GM18858 (cell line): Measurements from ENCODE around the gene RNF31.
A peak's percentile ranks its signal among the peaks of the same experiment; 100 is the strongest.

Experiments
- ATAC-seq: cut with Tn5 transposase; IDR thresholded peaks from one replicate; pipeline ENCODE4 v1.9.1; 2021; ENCODE audit not compliant: unreplicated experiment

The RNF31 gene

DNA sequence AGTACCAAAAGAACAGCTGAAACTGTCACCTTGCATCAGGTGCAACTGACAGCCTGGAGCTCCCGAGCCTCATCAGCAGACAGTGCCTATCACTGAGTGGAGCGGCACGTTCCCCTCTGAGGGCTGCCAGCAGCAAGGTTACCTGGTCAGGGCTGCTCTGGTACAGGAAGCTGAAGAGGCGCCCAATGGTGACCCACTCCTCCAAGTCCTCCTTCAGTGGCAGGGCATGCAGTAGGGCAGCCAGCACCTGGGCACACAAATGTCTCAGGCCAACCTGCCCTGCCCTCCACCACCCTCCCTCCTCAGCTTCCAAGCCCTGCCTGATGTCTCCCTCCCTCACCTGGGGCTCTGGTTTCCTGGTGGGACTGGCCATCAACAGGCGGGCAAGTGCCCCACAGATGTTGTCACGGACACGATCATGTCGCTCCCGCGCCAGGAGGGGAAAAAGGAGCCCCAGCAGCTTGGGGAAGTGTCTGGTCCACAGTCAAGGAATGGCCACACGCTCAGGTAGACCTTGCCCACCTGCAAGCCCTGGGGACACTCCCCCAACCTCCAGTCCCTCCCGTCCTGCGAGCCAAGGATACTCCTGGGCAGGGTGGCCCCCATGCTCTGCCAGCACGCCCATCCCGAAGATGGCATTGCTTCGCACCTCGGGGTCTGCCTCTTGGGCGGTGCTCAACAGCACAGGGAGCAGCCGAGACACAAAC is 34.2 kb downstream of the RNF31 start:
- ATAC-seq: no peak

DNA sequence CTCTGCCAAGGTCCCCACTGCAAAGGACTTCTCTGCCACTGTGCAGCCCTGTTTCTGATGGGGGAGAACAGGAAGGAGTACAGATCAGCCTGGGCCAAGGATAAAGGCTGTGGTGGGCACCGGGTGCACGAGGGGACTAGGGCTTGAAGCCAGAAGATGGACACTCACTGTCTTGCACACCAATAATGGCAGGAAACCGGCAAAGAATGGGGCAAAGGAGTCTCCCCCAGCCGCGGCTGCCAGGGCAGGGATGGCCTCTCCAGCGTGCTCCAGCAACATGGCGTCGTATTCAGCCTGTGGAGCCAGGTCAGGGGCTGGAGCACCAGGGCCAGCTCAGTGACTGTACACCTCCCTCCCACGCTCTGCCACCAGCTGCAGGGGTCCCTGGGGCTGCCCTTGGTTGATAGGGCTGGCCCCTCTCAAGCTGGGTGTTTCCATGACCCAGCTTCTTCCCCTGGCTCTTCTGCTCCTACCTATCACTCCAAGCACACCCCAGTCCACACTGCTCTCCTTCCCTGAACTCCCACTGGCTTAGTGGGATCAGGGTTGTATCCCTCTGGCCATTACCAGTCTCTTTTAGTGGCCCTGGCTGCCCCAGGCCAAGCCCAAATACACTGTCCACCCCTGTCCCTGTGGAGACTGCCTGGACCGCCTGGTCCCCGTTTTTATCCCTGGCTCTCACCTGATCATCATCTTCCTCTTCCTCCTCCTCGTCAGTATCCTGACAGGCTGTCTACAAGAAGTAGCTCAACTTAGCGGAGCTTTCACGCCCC is 35.0 kb downstream of the RNF31 start:
- ATAC-seq: no peak

DNA sequence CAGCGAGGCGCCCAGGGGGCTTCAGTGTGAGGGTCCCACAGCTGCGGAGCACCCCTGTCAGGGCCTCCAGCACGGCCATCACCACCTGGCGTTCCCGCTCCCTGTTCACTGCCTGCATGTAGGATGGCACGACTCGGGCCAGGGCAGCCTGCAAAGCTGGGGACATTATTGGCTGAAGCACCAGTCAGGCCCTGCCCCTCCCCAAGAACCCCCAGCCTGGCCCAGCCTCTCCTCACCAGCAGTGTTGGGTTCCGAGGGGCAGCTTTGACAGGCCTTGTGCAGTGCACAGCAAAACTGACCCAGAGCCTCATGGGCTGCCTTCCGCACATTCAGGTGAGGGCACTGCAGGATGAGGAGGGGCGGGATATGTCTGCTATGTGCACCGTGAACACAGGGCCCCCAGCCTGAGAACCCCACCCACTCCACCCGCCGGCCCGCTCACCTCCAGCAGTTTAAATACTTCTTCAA is 35.8 kb downstream of the RNF31 start:
- ATAC-seq: no peak

DNA sequence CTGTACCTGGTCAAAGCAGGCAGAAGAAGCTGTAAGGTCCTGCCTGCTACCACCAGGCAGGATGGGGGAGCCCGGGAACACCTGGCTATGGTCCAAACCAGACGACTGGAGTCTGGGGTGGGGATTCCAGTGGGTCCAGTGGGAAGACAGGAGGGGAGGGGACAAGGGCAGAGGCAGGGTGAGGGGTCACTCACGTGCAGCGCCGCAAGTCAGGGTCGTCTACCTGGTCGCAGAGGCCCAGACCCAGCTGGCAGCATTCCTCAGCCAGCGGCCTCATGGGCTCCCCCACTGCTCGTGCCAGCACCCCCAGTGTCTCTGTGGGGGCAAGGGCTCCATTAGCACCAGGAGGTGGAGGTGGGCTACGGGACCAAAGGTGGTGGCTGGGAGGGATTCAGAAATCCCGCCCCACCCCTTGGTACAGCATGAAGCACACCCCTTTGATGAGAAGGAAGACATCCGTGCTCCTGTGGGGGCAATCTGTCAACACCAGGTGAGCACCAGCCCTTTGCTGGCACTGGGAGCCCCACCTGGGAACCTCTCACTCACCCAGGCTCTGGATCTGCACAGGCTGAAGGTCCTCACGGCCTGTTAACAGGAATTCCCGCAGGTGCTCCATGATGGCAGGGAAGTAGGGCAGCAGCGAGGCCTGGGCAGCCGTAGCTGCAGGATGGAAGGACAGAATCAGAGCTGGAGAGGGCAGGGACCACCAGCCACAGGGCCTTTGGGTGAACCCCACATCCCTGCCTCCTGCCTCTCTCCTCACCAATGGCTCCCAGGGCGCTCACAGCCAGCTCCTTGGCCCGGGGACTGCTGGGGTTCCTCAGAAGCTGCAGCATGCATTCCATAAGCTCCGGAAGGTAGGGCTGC is 37.0 kb downstream of the RNF31 start:
- no peak for ATAC-seq

DNA sequence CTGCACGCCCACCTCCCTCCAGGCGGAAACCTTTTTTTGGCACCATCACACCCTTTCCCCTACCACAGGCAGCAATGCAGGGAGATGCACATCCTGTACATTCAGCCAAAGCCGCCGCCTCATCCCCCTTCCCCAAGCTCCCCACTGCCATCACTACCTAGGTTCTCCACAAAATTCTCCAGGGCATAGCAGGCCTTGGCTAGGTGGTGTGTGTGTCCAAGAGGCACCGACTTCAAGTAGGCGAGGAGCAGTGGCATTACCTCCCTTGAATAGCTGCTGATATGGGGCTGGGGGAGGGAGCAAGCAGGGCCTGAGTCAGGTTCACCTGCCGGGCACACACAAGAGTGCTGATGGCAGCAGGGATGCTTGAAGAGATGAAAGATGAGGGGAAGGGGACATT is 37.7 kb downstream of the RNF31 start:
- no peak for ATAC-seq

DNA sequence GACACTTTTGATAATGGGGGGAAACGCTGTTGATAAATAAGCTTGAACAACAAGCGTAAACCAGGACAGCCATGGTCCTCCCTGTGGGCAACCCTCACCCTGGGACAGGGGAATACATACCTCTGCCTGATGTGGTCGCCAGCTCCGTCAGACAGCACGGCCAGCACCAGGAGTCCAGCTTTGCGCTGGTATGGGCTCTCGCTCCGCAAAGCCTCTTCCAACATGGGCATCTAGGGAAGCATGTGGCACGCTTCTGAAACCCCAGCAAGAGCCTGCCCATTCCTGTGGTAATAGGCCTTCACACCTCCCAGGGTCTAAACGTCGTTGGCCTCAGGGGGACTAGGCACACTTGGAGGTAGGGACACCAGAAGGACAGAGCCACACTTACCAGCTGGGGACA is 38.4 kb downstream of the RNF31 start:
- ATAC-seq: no peak

DNA sequence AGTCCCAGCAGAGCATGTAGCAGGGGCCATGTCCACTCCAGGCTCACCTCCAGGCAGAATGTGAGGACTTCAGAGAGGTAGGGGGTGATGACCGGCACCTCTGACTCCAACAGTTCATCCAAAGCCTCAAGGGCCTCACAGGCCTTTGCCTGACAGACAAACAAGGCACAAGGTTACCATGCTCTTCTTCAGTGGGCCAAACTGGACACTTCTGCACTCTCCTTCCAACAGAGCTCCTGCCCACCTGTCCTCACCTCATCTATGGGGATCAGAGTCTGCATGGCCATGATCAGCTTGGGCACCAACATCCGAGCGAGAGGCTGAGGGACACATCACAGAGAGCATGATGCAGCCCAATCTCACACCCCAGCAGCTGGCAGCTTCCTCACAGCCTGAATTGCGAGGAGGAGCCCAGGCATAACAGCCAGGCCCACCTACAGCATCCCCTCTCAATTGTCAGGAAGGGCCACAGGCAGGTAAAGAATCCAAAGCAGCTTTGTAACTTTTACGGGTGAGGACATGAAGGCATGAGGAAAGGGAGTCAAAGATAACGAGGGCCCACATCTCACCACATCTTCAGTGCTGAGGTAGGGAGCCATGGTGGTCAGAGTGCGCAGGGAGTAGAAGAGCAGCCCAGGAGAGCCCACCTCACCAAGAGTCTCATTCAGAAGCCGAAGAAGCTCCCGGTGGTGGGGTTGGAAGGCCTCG is 39.7 kb downstream of the RNF31 start:
- ATAC-seq: no peak

DNA sequence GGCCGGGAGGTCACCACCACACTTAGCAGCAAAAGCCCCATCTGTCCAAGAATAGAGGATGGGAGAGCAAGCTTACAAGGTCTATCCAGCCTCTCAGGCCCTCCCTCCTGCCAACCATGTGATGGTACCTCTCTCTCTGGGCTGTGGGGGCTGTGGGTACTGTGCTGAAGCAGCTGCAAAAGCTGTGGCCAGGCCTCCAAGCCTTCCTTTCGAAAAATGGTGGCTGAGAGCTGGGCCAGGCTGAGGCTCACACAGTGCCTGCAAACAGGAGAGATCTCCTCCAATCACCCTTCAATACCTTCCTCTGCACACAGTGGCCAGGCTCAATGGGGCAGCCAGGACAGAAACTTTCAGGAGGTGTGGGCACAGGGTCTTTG is 40.2 kb downstream of the RNF31 start:
- ATAC-seq: no peak

DNA sequence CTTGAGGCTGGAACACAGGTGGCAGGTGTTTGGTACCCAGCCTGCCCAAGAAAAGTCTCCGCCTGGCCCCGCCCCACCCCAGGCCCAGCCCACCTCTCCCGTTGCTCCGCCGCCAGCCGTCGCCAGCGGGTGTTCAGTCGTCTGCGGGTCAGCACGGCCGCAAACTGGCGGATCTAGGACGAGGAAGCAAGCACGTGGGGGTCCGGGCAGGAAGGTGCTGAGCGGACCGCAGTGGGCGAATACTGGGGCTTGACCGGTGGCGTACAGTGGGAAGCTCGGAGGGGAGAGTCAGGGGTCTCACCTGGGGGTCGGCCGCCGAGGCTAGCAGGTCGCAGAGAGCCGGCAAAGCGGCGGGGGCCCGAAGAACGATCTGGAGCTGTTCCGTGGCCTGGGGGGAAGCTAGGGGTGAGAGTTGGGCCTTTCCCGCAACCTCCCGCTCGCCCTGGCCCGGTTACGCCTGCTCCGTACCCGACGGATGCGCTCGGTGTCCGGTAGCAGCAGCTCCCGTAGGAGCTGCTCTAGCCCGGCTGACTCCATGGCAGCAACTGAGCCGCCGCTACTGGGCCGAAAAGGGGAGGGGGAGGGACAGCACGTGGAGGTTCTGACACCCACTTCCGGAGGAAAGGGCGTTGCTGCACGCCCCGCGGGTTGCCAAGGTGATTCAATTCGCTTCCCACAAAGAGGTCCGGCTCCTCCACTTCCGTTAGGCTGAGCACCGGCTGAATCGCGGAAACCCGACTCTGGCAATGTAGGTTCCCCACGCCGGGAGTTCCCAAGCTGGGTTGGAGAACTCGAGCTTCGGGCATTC is 41.2 kb downstream of the RNF31 start, which contains the start of gene IPO4:
Gene IPO4, minus strand, starts transcription at position 566 of the 808 bp plus-strand sequence. Its CDS starts 29 bp downstream, at position 537.
- peak; percentile 88 for ATAC-seq

DNA sequence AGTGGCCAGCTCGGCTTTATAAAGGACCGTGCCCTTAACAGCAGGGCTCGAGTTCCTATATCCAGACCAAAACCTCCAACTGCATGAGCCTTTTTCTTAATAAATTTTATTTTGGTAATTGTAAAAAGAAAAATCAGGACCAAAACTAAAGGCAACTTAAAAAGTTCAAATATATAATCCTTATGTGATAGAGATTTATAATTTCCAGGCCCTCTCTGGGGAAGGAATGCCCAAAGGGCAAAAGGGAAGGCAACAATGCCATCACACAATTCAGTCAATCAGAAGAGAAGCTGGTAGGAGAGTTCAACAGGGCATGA is 41.7 kb downstream of the RNF31 start:
- no peak for ATAC-seq

DNA sequence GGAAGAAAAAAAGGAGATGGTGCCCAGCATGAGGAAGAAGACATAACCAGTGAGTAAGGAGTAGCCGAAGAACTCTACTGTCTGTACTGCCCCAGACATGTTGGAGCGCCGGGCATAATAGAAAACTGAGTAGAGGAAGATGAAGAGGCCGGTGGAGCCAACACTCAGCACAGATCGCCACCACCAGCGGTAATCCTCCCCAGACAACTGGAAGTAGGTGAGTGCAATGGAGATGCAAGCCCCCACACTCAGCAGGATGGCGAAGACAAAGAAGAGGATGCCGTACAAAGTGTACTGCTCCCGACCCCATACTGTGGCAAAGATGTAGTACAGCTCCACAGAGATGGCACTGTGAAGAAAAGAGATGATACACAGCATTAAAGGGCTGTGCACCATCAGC is 42.2 kb downstream of the RNF31 start:
- ATAC-seq: no peak

DNA sequence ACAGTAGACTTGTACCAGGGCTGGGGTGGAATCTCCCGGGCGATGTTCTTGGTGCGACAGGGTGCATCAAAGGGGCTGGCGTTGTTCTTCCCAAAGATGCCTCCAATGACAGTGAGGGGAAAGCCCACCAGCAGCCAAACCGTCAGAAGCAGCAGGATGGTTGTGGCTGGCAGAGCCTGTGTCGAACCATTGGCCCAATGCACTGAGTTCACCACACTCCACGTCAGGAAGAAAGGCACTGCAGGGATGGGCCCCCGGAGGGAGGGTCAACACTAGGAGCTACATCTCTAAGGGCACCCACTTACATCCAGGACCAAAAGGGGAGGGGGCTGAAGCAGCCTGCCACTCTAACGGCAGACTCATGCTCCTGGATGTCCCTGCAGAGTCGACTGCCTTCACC is 43.1 kb downstream of the RNF31 start:
- ATAC-seq: no peak

DNA sequence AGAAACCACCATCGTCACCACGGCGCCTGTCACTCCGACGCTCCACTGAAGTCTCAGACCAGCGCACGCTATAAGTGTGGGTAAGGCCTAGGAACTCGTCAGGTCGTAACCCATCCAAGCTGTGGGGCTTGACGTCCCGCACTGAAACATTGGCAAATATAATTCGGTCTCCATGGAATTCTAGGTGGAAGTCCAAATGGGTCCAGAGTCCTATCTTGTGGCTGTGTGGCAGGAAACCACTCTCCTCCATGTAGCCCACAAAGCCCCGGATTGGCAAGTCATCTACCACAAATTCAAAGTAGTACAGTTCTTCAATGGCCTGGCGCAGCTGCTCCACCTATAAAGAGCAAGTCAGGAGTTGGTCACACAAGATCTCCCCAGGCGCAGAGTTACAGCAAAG is 45.6 kb downstream of the RNF31 start:
- no peak for ATAC-seq

DNA sequence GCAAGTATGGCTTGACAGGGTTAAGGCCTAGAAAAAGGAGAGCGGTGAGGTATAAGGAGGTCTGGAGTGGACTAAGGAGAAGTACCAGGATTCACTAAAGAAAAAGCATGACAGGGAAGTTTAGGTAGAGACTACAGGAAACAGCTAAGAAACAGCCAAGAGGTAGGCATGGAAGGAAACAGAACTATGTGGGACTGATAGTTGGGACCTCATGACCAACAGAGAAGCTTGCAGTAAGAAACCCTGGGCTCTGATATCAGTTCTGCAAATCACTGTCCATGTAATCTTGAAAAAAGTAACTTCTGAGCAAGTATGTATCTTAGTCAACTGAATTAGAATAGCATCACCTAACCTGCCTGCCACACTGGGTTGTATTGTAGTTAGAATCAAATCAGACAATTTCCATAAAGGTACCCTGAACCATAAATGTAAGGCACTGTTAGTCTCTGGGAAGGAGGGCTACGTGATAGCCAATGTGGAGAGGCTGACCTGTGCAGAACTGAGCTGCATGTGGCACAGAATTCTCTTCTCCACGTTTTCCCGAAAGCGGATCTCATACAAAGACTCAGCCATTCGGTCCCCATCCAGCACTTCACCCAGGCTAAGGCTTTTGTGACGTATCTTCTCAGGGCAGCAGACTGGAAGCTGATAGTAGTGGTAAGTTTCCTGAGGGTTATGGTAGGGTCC is 47.0 kb downstream of the RNF31 start:
- no peak for ATAC-seq

DNA sequence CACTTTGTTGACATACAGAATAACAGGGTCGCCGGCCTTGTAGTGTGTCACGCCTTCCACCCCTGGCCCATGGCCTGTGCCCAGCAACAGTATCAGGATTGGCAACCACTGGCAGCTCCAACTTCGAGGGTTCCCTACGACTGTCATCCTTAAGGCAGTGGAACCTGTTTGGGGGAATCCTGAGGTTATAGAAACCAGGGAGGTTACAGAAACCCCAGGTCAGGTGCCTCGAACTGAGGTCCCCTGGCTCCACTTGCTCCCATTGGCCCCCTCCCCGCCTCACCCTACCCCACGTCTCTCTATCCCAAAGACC is 47.5 kb downstream of the RNF31 start:
- no peak for ATAC-seq

DNA sequence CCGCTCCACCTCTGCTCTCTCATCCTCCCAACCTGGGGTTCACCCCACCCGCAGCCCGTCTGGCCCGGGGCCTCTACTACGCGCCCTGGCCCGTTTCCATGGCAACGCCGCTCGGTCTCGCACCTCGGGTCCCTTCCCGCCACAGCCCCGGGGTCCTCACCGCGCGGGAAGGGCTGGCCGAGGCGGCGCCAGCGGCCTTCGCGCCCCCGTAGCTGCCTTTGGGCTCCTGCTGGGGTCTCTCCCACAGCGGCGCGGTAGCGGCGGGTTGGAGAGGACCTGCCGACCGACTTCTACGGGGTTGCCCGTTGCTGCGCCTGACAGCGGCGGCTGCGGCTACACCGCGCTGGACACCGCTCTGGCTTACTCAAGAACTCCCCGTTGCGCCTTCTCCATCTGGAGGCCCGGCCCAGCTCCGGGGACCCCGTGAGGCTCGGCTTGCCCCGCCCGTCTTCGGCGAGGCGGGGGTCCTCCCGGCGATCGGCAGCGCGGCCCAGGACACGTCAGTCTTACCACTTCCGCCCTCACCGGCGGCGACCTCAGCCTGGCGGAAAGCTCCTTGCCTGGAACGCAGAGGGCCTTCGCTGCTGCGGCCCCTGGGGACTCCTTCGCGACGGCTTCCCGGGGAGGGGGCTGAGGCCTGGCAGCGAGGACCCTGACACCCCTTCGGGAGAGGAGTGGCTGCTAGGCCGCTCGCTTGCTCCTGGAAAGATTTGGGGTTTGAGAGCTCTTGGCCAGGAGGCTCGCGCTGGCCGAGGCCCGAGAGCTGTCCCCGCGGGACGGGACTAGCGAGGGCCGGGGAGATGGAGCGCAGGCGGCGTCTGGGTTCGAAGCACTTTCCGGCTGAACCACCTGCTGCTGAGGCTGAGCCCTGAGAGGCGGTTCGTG is 48.1 kb downstream of the RNF31 start, which contains the start of gene TM9SF1:
Gene TM9SF1, minus strand, starts transcription at position 256 of the 885 bp plus-strand sequence. CDS start 422 bp downstream, outside the sequence.
- ATAC-seq: peak; percentile 65

DNA sequence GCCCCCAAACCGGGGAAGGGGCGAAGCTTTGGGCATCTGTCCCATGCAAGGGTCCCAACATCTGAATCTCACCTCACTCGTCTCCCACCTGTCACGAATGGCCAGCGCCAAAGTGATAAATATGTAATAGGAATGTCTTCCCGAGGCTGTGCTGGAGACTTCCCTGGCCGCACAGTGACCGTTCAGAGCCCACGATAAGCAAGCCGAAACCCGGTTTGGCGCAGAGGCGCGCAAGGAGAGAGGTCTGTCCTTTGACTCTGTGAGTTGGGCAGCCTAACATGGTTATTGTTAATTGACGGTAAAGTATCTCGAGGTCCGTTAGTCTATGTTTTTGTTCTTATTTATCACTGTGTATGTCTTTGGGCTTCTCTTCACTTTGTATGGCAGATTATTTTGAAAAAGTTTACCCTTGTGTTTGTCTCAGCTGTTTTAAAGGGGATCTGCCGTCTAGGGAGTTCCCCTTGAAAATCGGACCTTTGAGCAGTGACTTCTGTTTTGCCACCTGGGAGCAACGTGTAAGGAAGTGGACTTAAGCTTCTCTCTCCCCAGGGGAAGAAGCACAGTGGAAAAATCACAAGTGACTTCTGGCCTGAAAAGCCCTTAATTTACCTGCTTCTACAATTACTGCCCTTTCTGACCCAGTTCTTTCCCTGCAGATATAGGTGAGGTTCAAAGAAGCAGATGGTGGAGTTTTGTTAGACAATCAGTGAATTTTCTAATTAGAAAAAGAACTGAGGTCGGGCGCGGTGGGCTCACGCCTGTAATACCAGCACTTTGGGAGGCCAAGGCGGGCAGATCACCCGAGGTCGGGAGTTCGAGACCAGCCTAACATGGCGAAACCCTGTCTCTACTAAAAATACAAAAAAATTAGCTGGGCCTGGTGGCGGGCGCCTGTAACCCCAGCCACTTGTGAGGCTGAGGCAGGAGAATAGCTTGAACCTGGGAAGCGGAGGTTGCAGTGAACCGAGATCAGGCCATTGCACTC is 49.1 kb downstream of the RNF31 start:
- ATAC-seq: no peak
